Stimulated activated CD4-positive, alpha-beta T cell treated with anti-CD3 and anti-CD28 coated beads, Interleukin-15, amount 100 ng/mL, for 1 hour (primary cell): ENCODE data around the gene ROPN1.
"Not testable (repeated sequence)": the region's sequence is repeated elsewhere in the genome, so short reads cannot be mapped to it uniquely, and the experiment has no call there.

Experiments
- DNase-seq, 2 donors: peaks; one replicate each; pipeline ENCODE4 v3.0.0-alpha.2; 2020; ENCODE audit warnings: low read depth in 1 of 2, low spot score in 1 of 2

Gene ROPN1

DNA sequence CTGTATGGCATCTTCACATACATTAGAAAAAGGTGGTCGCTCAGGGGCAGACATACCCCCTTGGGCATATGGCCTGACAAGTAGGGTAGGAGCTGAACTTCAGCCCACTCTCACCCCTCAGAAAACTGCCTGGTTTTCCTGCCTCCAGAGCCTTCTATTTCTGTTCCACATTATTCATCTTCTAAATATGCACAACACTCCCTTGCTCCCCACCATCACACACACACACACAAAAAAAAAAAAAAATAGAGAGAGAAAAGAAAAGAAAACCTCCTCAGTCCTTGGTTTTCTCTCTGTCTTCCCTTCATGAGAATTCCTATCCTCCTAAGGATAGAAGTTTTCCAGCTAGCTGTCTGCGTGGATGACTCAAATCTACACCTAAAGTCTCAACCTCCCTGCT, 5.6 kb upstream of the ROPN1 start:
- no peak for DNase-seq

DNA sequence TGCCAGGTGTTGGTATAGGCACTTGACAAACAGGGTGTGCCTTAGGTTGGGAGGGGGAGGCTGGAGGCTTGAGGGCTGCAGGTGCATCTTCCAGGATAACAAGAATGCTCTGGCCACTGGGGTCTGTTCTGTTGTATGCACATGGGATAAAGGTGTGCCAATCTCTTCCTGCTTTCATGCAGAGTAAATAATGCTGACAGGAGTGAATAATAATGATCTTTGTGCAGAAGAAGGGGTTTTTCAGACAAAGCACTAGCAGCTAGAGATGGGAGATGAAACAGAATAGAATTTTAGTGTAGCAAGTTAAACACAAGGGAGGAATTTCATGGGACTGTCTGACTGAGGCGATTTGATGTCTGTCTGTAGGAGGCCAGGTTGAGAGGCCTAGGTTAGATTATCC, 1.9 kb upstream of the ROPN1 start:
- no peak for DNase-seq

DNA sequence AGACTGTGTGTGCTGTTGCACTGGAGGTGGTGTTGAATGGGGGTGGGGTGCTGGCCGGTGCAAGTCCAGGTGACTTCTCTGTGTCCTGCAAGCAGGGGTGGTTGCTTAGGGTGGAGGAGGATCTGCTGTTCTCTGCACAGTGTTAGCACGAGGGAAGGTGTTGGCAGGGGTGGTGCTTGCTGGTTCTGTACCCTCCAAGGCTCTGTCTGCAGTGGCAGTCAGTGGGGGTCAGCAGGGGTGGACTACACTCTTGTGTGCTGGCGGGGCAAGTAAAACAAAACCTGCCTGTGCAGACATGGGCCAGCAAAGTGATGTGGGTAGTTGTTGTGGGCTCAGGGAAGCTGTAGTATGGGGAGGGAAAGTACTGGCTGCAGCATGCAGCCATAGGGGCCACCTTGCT, 5.5 kb downstream of the ROPN1 start:
- no peak for DNase-seq

DNA sequence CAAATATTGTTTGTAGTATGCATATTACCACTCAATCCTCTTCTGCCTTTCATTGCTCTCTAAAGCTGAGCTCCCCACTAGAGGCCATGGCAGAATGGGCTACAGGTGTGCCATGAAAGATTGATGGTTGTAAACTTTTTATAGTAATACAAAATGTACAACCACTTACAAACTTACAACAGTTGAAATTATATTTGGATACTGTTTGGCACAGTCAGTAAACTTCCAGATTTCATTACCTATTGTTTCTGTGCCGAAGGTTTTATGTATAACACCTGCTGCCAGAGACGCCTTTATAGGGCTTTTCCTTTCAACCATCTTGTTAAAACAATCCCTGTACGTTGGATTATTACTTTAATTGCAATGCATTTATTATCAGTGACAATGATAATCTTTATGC, 7.0 kb downstream of the ROPN1 start:
- no peak for DNase-seq

DNA sequence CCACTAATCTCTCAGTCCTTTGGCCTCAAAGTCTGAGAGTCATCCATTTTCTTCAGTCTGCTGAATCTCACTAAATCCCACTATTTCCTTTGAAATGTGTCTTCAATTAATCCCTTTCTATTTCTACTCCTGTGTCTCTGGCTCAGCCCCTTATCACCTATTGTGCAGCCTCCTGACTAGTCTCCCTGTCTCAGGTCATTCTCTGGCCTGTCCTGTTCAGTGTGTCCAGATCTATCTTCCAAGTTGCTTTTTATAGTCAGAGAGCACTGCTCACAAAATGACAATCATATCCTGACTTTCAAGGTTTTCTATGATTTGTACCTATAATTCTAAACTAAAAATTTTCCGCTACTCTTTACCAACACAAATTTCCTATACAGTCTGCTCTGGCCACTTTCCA, 7.6 kb downstream of the ROPN1 start:
- DNase-seq = no peak

DNA sequence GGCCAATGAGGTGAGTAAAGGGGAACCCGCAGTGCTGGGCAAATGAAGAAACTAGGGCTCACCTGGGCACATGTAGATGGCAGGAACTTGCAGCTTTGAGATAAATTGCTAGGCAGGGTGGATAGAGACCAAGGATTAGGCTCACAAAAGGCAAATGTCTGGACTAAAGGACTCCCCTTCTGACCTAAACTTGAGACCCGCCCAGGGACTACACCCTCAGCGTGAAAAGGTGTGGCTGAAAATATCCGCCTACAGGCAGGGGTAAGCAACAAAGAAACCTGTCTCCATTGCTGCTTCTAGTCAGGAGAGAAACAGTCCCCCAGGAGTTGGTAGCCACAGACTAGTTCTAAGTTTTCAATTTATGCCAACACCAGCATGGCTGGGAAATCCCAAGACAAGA, 10.6 kb downstream of the ROPN1 start:
- DNase-seq = not testable (repeated sequence)

DNA sequence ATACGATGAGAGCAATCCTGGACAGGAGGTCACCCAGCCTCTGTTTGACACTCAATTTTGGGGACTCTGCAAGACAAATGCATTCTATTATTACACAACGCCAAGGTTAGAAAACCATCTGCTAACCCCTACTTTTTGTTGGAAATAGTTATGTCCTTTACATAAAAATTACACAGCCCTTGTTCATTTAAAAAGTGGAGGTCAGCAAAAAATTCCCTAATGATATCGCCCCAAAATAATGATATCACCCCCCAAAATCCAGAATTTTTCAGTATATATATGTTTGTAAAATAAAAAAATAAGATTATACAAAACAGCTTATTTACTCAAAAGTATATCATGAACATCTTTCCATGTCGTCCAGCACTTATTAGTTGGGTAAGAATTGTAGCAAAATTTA, 11.4 kb downstream of the ROPN1 start:
- DNase-seq = no peak

DNA sequence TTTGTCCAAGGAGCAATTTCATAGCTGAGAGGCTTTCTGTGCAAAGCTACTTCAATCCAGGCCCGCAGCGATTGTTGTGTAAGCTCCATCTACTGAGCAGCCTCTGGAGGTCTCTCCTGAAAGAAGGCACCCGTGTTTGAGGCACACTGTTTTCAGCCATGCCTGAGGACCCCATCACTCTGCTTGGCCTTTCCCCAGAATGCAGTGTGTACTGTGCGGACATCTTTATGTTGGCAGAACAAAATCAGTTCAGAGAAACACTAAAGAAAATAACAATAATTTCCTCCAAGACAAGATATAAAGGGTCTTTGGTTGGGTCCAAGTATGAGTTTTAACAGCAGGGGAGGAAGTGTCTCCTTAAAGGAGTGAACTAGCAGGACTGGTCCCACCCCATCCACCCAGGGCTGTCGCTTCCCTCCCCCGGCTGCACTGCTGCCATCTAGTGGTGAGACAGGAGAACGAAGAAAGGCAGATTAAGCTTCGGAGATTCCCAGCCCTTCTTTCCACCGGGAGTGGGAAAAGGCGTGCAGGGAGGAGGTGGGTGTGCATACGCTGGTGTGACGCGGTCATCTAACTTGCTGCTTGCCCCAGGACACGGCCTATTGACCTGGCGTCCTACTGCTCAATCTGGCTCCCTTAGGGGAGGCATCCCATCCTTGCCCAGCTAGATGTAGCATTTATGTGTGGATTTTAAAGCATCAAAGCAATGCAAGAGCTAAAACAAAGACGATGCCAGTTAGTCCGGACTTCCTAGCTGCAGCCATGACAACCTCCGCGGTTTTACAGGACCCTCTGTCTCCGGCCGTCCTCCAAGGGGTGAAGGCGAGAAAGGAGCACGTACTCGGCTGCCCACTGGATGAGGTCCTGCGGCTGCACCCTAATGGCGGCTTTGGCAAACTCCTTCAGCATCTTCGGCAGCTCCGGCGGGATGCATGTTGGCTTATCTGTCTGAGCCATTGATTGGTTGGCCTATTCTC, 12.1 kb downstream of the ROPN1 start:
- not testable (repeated sequence) for DNase-seq

DNA sequence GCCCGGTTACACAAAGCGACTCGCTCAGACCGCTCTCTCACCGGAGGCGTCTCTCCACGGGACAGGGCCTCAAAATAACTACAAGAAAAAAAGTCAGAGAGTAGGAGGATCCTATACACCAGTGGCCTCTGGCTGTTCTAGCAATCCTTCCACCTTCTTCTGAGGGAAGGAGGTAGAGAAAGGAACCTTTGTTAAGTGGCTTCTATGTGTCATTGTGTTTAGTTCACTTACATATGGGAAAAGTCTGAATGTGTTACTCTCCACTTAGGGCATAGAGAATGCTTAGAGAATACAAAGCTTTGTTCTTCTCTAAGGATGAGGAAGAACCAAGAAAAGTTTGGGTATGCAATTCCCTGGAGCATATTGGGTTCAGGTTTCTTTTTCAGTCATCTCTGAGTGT, 15.0 kb downstream of the ROPN1 start:
- DNase-seq = not testable (repeated sequence)

DNA sequence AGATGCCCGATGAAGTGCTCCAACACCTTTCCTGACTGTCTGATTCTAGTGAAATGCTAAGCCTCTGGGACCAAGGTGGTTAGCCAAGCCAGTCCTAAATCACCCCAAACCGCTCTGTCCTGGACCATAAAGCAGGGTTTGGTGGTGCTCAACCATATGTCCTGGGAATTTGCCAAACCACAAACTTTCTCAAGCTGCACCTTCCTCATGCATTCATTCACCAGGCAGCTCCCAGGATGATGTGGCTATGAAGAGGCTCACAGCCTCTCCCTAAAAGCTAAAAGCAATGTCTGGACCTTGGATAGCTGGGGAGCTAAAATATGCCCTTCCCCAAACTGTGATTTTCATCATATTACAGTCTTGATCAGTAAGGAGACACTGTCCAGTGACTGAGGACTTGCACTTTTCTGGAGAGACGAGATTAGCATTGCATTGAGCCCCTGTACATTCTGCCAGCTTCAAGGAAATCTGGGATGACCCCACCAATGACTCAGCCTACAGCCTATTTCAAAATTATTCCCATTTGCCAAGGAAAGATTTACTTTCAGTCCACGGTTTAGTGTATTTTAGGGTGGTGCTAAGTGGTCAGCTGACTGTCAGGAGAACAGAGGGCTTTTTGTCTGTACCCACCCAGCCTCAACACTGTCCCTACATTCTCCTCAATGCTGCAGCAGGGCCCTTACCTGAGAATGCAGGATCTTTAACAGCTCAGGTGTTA, 15.6 kb downstream of the ROPN1 start:
- not testable (repeated sequence) for DNase-seq

DNA sequence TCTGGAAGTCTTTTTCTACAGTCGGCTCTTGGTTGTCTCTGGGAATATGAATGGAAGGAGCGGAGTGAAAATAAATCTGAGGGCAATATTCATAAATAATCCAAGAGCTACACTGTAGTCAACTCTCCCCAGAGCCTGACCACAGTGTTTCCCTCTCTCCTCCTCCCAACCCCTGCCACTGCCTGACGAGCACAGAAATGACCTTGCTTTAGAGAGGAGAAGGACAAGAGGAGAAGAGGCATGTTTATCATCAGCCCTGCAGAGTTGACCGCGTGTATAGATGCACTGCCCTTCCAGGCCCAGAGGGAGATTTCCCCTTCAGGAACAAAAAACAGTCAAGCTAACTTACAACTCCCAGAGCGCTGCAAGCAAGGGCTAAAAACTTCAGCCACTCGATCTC, 16.9 kb downstream of the ROPN1 start:
- DNase-seq = not testable (repeated sequence)

DNA sequence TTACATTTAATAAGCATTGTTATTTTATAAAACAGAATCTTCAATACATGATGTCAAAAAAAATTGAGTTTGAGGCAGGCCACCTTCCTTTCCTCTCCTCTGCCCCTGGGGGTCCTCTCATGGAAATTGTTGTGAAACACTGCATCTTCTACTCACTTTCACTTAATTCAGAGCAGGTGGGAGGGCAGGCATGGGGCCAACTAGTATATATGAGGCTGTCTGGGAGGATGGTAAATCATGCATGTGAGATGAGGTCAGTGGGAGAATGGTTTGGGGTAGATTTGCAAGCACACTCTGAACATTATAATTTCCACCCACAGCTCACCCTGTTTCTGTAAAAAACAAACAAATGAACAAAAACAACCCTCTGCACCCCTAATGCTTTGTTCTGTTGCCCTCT, 20.5 kb downstream of the ROPN1 start:
- DNase-seq = no peak

DNA sequence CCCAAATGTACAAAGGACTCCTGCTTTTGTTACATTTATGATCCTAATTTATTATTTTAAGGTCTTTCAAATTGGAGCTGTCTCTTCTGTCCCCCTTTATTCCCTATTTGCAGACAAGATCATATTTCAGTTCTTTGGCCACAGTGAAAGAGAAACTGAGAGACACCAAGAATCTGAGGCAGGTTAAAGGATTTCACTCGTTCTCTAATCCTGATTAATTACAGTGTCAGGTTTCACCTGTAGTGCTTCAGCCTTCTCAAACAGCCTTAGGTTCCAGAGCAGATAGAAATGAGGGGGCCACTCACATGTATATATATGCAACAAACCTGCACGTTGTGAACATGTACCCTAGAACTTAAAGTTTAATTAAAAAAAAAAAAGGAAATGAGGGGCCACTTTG, 24.7 kb downstream of the ROPN1 start:
- not testable (repeated sequence) for DNase-seq

DNA sequence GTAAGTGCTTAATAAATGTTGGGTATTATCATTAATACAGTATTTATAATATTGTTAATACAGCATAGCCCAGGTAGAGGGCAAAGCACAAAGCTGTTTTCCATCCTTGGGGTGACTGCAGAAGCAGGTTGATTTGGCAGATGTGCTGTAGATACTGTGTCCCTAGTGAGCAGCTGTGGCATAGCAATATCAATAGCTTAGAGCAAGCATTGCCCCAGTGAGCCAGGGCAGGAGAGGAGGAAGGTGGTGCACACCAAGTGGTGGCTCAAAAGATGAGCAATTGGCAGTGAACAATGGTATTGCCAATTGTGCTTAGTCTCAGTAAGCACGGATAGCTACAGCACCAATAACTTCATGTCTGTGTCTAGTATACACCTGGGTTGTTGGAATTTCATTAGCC, 25.1 kb downstream of the ROPN1 start:
- DNase-seq = not testable (repeated sequence)

DNA sequence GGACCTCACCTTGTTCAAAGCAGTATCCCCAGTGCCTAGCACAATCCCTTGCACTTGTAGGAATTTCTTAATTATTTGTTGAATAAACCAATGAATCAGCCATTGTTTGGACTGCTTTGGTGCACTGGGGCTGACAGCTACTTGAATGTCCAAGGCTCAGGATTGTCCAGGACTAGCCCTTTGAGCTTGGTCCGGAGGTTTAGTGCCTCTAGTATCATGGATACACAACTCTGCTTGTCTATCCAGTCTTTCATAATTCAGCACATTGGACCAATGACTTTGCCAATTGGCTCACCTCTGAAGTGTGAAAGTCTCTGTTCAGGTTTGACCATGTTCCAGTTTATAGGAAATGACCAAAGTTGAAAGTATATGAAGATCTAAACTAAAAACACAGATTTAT, 27.1 kb downstream of the ROPN1 start:
- not testable (repeated sequence) for DNase-seq

DNA sequence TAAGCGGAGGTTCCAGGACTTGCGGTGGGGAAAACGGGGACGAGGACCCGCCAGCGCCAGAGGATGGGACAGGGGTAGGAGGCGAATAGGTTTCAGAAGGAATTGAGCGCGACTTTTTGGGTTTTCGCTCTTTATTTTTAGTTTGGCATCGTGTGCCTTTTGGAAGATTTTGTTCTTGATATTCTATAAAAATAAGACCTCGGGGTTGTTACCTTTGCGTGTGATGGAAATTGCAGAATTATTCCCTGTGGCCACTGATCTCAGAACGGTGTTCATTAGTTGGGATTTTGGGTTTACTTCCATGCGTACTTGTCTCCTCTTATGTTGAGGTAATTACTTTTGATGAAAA, 30.4 kb downstream of the ROPN1 start:
- no peak for DNase-seq

DNA sequence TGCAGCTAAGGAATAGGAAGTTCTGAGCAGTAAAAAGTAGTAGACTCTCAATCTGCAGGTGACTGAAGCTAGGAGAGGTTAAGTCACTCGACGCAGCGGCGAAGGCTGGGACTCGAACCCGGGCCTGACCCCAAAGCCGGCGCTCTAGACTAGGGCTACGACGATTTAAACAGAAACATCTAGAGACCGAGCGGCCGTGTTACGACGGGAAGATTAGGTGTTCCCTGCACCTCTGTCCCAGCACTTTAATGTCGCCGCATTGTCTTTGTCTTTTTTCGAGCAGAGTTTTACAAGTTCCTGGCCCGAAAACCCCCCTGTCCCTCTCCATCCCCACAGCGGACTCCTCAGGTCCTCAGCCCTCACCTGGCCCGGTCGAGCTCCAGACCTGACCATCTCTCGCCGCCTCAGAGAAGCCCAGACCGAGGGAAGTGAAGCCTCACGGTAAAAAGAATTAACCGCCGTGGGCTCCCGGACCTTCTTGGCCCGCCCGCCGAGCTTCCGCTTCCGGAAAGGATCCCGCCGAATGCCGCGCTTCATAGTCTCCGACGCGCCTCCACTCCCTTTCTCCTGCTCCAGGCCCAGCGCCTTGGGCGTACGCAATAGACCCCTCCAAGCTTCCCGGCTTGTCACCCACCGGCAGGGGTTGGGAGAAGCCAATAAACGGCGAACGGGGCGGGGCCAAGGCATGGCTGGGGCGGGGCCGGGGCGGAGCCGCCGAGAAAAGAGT, 31.0 kb downstream of the ROPN1 start, which contains the start of gene CCDC14:
TSS of gene CCDC14 (minus strand) at position 449 of the 727 bp plus-strand sequence. CDS start at position 393, 56 bp downstream.
- peak; percentile 41 to 69 for DNase-seq

DNA sequence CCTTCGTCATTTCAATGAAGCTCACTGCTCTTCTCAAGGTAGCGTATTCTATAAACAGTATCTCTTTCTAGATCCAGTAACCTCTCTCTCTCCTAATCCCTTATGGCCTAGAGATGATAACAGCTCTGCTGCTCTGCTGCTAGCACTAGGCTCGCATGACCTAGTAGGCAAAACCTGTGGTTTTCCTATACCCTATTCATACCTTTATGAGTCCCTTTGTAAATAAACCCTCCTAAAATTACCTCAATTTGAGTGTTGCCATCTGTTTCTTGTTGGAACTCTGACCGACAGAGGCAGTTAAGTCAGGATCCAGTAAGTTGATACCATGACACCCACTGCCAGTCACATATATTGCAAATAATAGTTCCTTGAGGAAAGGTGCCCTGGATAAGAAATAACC, 38.2 kb downstream of the ROPN1 start:
- no peak for DNase-seq

DNA sequence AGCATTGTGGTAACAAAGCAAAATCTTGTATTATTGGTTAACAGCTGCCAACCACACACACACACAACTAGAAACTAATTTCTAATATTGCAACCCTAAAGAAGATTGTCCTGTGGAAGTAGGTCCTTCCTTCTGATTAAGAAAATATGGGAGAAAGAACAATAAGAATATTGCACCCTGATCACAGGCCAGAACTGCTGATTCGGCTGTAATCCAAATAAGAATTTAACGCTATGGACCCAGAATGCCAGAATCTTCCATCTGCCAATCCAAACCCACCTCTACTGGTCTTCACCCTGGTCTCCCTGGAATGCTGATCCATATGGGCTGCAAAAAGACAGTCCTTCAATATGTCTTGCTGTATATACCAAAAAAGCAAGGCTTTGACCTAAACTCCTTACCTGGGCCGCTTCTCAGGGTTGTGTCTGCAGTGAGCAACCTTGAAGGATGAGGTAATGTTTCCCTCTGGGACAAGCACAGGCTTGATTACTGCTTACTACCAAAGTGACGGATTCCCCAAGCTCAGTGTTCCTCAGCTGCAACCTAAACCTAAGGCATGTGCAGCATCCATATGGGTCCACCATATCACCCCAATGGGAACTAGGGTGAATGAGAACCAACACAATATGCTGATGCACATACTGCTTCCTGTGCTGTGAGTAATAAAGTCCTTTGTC, 38.9 kb downstream of the ROPN1 start:
- no peak for DNase-seq

DNA sequence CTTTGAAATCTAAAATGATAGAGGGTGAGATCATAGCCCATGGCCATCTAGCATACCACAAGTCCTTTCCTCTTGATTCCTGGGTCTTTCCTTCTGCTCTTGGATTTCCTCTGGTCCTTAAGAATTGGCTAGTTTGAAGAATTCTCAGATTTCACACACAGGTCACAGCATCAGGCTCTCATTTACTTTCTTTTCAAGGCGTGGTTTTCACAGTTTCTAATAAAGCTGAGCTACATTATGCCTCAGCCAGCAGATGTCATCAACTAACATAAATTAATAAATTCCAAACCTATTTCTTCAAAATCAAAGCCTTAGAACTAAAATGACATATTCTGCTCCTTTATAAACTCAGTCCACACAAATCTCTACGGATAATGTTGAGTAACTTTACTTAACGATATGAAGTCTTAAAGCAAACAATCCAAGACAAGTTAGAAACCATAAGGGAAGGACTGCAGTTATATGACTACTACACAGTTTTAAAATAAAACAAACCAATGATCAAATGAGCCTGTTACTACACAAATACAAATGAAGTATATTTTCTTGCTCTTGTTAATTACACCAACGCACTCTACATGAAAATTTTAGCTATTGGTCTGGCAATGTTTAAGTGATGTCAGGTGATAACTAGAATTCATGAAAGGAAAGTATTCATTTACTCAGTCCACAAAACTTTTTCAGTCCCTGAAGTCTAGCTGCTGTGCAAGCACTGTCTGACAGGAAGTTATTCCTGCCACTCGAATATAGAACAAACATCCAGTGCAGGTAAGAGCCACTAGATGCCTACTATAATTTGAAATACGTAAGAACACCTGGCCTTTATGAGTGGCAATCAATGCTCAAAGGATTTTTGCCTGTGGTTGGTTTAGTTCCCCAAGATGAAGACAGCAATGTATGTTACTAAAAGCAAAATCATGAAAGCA, 40.1 kb downstream of the ROPN1 start:
- no peak for DNase-seq
